ENCODE results near the gene TBX21. TPM values are rescaled to one million over a fixed set of nuclear protein-coding genes. Genes with fewer than 3 reads are reported as not detected.

Gene TBX21
- total RNA-seq, 1 donor from 2014 or later, result not detected

- no peak for DNase-seq (ENCODE audit: low read depth in 2 of 2)
Observed at GRCh38 chr17:47712330-47713023, 20.6 kb upstream of the TBX21 start.

- DNase-seq (ENCODE audit: low read depth in 2 of 2), result no peak
Observed at GRCh38 chr17:47713980-47714700, 18.9 kb upstream of the TBX21 start.

- no peak for DNase-seq (ENCODE audit: low read depth in 2 of 2)
Observed at GRCh38 chr17:47714773-47715396, 18.2 kb upstream of the TBX21 start.

DNA sequence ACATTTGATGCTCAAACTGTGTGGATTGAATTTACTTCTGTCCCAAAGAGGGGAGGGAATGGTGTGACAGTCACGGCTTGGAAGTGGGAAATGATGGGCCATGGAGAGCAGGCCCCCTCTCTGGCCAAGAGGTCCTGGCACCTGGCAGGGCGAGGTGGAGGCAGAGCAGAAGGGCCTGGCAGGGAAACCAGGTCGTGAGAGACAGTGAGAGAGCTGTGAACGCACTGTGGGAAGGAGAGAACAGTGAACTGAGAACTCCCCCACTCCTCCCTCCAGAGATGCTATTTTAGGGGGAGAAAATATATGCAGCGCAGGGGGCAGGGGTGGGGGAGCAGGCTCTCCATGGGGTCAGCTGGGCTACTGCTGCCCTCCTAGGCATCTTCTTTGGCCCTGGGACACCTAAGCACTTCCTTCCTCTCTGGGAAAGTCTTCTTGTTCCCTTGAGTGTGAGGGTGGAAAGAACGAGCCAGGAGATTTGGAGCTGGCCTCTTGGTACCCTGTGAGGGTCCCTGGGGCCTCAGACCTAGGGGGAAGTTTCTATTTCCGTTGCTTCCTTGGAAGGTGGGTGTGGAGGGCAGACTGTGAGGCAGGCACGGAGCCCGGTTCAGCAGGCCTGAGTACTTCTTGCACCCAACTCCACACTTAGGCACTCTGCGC lies 17.2 kb upstream of the TBX21 start:
- DNase-seq (ENCODE audit: low read depth in 2 of 2), result no peak

GRCh38 chr17:47716375-47716774 lies 16.7 kb upstream of the TBX21 start:
- no peak for DNase-seq (ENCODE audit: low read depth in 2 of 2)

DNA sequence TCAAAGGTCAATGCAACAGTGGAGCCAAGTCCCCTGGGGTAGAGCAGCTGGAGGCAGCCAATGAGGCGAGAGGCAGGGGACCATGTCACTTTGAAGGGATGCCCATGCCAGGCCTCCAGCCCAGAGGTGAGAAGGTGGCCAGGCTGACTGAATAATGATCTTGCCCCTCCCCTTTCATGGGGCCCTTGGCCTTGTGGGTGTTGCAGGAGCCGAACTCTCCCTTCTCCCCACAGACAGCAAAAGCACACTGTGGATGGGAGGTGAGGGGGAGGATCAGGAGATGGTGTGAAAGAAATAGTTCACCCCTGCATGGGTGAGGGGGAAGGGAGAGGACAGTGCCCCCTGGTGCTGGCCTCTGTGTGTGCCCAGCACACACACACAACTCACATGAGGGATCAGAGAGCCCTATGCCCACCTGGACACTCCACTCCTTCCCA lies 15.8 kb upstream of the TBX21 start:
- peak in 1 of 2 donors; percentile 12 for DNase-seq (ENCODE audit: low read depth in 2 of 2)

DNA sequence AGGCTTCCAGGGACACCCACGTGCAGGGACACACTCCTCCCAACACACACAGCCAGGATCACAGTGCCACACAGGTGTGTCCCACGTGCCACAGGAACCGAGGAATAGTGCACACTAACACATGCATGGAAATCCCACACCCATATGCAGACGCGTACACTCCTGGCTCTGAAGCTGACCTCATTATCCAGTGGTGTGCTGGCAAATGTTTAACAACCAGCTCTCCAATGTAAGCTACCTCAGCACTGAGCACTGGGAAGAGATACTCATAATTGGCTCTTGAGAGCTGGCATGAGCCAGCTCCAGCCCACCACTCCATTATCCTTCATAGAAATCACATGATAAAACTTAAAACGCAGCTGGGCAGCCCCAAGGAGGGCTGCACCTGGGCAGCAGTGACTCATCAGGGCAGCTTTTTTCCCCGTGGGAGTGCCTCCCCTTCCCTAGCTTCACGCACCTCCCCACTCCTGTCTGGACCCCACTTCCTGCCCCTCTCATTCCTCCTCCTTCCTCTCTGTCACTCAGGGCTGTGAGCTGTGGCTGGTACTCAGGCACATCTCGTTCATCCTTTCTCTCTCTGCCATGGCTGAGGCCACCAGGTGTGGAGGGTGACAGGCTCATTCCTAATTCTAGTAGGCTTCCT lies 14.9 kb upstream of the TBX21 start:
- DNase-seq (ENCODE audit: low read depth in 2 of 2), result no peak

DNA sequence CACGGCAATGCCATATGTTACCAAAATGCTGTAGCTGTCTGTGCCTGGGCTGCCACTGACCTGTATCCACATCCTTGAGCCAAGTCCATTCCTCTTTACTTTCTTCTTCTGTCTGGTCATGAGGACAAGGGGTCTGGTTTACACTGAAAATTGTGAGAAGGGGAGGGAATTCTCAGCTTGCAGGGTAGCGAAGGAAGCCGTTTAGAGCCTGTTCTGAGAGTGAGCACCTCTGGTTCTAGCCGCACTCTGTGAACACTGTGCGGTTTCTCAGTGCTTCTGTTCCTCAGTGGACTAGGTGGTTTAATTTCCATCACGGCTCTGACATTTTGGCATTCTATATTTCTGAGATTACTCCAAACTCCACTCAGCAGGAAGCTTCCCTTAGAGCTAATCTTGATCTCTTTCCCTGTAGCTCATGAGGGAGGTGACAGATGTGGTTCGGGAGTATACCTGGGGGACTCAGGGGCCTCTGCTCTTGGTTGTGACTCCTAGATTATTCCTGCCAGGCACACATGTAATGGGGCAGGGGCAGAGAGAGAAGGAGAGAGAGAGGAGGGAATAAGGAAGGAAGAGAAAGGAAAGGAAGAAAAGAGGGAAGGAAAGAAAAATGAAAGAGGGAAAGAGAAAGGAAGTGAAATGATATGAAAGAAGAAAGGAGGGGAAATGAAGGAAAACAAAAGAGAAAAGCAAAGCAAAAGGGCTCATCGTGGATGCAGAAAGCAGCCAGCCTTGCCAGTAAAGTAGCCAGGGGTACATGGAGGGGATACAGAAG lies 14.2 kb upstream of the TBX21 start:
- DNase-seq (ENCODE audit: low read depth in 2 of 2), result no peak

DNA sequence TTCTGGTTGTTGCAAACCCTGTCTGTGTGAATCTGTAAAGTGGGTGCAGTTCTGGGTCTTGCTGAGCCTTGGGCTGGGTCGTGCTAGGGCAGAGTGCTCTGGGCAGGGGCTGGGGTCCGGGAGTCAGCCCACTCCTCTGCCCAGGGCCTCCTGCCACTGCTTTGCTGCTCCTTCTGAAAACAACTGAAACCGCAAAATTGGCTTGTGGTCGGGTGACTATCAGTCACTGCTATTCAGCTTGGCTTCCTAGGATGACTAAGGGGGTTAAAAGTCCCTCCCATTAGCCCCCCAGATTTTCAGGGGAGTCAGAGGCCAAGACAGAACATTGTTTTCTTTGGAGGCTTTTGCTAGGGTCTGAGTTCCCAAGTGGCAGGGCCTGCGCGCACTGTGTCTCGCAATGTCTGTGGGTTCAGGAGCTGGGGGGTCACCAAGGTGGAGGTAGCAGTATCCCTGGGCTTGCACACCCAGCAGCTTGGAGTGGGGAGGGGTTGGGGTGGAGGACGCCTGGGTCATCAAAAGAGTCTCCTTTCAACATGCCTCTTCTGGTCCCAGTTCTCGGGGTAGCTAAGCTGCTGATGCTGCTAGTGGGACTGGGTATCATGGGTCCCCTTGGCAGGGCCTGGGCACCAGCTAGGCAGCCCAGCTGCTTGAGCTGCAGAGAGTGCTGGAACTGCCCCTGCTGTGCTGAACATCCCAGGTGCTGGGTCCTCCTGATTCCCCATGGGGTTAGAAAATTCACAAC lies 13.5 kb upstream of the TBX21 start:
- DNase-seq (ENCODE audit: low read depth in 2 of 2), result no peak

DNA sequence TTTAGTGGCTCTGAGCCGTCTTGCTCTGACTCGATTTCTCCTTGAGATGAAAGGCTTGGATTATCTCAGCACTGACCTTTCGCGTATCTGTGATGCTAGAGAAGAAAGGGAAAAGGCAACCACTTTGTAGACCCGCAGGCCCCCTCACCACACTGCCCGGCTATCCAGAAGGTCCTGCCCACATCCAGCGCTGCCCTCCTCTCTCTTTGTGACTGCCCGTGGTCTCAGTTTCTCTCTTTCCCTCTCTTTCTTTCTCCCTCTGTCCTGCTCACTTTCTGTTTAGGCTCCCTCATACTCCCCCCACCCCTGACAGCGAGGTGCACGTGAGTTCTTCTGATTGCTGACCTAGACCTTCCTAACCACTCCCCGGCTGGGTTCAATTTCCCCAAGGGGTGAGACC lies 12.8 kb upstream of the TBX21 start:
- no peak for DNase-seq (ENCODE audit: low read depth in 2 of 2)

DNA sequence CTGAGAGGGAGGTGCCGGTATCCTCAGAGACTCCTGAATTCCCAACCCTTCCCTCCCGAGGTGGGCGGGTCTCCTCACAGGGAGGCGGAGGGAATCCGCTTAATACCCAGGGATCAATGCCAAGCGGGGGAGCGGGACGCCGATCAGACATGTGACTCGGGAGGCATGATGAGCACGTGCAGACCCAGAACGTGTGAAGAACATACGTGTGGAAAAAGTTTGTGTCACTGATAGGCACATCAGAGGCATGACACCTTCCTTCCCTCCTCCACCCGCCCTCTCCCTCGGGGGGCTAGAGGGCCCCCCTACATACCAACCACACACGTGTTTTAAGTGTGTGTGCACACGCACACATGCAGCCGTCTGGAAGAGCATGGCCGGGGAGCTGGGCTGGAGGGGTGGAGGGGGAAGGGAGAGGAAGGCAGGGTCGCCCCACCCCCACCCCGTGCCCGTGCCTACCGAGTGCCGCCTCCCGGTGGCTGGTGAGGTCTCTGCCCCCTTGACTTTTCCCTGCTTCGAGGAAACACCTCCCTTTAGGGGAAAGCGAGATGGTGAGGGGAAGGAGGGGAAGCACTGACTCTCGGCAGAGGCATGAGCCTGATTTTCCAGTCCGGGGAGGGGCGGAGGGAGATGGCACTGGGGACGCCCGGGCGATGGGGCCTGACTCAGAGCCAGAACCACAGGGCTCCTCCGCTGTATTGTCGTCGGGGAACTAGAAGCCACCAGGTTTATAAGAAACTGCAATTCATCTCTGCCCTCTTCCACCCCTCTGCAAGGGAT lies 12.1 kb upstream of the TBX21 start:
- DNase-seq (ENCODE audit: low read depth in 2 of 2), result peak in 1 of 2 donors; percentile 4

DNA sequence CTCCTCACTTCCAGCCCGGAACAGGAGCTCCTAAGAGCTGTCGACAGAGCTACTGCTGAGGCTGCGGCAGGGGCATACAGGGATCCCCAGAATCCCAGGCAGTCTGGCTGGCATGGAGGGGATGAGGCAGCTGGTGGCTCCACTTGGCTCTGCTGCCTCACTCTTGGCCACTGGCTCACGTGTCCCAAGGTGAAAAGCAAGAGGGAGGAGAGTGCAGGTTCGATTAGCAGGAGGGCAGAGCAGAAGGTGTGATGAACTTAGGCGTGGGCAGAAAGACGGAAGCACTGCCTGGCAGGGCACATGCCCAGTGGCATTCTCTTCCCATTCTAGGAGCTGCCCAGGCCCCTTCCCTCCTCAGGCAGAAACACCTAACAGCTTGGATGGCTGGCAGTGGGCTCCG lies 11.3 kb upstream of the TBX21 start:
- DNase-seq (ENCODE audit: low read depth in 2 of 2), result no peak

DNA sequence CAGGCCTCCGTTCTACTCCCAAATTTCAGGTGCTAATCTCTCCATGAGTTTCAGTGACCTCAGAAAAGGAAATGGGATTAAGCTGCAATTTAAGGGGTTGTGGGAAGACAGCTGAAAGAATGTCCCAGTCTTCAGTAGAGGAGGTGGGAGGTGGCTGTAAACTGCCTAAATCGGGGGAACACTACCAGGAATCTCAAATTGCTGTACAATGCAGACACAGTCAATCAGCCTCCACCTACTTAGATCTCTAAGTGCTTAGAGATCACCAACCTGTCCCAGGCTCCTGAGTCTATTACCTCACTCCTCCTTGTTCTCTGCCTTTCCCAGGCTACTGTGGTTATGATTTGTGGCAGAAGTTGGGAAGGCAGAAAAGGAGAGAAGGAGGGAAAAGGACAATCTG lies 8.3 kb upstream of the TBX21 start:
- no peak for DNase-seq (ENCODE audit: low read depth in 2 of 2)

DNA sequence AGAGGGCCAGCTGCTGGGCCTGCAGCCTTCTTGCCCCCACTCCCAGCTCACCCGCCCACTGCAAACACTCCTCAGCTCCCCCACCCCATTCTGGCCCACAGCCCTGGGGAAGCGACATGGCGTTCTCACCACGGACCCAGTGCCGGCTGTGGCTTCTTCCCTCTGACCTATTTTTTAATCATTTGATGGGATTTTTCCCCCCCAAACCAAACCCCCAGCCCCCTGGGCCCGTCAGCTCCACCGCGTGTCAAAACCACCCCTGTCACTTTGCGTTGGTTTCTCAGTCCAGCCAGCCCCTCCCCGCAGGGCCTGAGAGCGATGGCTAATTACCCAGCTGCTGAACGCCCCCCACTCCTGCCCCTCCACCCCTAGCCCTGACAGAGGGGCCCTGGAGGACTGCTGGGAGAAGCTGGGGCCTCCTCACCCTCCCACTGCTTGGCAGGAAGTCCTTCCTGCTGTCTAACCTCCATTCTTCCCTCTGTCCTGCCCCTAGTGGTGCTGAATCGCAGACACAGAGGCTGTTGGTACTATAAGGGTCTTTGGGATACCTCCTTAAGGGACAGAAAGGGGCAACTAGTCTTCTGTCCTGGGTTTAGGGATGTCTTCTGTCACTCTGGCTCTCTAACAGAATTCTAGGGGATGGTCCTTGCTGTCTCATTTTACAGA lies 7.5 kb upstream of the TBX21 start:
- DNase-seq (ENCODE audit: low read depth in 2 of 2), result no peak

DNA sequence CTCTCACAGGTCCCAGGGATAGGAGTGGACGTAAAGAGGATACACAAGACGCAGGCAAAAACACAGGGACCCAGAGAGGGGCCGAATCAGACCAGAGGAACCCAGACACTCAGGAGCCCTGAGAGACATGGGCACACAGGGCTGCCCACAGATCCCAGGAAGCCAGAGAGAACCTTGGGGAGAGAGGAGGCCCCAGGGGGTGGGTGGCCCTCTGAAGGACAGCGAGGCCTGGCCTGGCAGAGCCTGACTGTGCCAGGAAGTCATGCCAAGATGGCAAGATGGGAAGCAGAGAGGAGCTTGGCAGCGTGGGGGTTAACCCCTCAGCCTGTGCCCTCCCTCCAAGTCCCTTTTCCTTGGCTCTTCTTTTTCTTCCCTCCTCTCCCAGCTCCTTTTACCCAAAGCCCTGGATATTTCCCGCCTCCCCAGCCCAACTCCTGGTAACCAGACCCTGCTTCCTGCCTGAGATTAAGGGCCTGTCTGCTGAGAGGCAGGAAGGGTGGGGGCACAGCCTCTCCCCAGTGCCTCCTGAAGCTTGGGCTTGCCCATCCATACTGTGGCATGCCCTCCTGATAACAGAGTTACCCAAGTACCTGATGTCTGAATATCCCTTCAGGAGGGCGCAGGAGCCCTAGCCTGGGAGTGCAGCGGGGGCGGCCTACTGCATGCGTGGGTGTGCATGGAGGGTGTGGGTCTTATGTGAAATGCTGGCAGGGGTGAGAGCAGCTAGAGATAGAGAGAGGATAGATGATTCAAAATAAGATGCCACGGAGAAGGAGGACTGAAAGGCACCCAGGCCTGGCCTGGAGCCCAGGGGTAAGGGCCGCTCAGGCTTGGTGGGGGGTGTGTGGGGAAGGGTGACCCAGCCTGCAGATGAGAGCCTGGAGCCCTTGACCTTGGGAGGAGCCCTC lies 6.0 kb upstream of the TBX21 start:
- no peak for DNase-seq (ENCODE audit: low read depth in 2 of 2)

- DNase-seq (ENCODE audit: low read depth in 2 of 2), result no peak
Observed at GRCh38 chr17:47727704-47728036, 5.4 kb upstream of the TBX21 start.

- no peak for DNase-seq (ENCODE audit: low read depth in 2 of 2)
Observed at GRCh38 chr17:47728214-47728877, 4.7 kb upstream of the TBX21 start.
